ENCODE measurements around the gene TRIM3. TPM values are rescaled to one million over a fixed set of nuclear protein-coding genes. Genes with fewer than 3 reads are reported as not detected.

TRIM3 gene
- total RNA-seq, 1 donor from 2014 or later = 25.6 TPM

DNA sequence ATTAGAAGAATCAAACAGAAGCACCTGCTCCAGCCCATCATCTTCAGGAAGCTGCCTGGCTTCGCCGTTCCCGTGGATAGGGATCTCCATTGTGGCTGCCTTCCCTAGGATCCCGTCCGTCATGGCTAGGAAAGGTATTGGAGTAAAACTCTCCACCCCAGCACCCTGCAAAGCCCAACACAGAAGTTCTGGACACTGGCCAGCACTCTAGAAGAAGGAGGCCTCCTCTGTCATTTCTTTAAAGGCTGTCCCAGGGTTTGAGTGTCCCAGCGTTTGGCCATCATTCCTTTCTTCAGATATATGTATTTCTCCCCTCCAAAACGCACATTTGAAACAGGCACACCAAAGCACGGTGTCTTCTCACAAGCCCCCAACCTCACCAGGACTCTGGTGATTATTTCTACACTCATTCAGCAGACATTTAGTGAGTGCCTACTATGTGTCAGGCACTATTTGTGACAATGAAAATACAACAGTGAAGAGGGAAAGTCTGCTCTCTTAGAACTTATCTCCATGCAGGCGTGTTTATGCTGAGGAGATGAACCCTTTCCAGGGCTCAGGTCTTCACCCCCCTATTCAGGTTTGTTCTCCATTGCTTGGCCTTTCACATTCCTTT is 6.7 kb upstream of the TRIM3 start:
- no peak for DNase-seq (ENCODE audit: low read depth, low spot score)

DNA sequence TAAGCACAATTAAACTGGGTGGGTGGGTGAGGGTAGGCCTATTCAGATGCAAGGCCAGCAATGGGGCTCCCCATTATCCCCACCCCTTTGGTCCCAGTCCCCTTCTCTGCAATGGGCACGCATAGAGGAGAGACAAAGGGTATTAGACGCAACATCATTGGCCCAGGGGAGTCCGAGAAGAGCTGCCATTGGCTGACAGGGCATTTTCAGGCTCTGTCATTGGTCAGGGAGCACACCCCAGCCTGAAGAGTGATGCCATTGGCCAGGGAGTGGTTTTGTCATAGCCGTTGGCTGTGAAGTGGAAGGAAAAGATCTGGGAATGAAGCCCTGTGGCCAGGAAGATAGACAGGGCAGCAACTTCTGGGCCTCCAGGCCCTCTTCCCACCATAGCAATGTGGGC is 2.8 kb upstream of the TRIM3 start:
- DNase-seq (ENCODE audit: low read depth, low spot score) = no peak

- no peak for DNase-seq (ENCODE audit: low read depth, low spot score)
Observed at GRCh38 chr11:6475936-6476335, 2.2 kb upstream of the TRIM3 start.

DNA sequence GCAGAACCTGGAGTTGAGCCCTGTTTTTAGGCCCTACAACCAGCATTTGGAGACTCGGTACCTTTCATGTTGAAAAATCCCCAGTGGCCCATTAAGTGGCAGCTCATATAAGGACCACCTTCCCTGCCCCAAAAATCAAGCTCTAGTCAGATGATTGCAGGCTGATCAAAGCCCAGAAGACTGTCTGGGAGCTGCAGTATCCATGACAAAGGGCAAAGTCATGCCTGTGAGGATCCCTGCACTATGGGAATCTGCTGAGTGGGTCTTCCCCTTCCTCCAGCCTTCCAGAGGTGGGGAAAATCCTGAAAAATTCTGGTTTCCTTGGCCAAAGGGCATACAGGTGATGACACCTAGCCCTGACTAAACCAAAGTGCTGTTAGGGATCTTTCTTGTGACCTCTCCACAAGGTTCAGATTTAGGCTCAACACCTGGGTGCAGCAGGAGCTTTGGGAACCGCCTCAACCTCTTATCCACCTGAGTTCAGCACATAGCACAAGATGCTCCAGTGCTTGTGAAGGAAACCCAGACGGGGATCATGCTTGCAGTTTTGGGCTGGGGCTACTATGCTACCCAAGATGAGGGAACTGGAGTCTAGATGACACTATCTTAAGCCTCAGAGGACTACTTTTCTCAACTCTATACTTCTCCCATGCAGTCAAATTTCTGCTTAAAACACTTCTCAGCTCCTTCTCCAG is 1.2 kb upstream of the TRIM3 start:
- no peak for DNase-seq (ENCODE audit: low read depth, low spot score)

GRCh38 chr11:6474413-6474792 is 662 bp upstream of the TRIM3 start:
- DNase-seq (ENCODE audit: low read depth, low spot score) = no peak

- DNase-seq (ENCODE audit: low read depth, low spot score) = no peak
Observed at GRCh38 chr11:6472934-6473333, 807 bp downstream of the TRIM3 start.

GRCh38 chr11:6469599-6469998 is 4.1 kb downstream of the TRIM3 start:
- DNase-seq (ENCODE audit: low read depth, low spot score) = no peak

DNA sequence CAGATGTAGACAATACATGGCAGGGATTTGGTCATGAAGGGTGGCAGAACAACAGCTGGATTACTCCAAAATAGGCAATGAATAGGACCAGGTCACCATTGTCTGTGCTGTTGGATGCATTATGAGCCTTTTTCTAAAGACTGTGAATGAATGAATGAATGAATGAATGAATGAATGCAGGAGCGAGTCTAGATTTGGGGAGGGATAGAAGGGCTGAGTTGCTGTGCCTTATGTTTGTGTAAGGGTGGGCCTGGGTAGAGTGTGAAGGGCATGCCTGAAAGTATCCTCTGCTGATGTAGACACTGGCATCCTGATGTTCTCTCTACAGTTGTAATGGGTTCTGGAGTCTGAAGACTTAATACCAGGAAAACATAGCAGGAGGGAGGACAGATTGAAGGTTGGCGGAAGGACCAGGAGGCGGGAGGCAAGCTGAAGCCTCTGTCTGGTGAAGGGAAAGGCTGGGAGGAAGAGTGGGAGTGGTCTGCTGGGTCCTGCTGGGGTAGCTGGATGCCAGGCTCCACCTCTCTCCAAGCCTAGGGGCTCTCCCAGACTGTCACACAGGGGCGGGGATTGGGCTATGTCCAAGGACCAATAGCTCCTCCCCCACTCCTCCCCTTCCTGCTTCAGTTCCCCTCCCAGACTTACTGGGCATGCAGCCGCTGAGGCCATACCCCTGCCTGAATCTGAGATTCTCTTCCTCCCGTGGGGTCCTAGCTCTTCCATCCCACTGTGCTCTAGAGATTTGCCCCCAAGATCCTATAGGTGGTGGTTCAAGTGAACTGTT is 4.8 kb downstream of the TRIM3 start:
- peak; percentile 75 for DNase-seq (ENCODE audit: low read depth, low spot score)

DNA sequence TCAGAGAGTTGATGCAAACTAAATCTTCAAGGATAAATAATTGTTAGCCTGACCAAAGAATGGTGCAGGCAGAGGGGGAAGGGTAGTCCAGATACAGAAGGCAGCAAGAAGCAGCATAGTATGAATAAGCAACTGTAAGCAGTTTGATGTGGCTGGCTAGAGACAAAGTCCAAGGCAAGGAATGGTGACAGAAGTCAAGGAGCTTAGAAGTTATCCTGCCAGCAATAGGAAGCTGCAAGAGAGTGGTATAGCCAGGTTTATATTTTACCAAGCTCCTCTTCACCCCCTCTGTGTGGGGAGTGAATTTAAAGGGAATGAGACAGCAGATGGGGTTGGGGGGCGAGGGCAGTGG is 14.7 kb downstream of the TRIM3 start:
- no peak for DNase-seq (ENCODE audit: low read depth, low spot score)

- DNase-seq (ENCODE audit: low read depth, low spot score) = no peak
Observed at GRCh38 chr11:6458352-6459098, 15.2 kb downstream of the TRIM3 start.

DNA sequence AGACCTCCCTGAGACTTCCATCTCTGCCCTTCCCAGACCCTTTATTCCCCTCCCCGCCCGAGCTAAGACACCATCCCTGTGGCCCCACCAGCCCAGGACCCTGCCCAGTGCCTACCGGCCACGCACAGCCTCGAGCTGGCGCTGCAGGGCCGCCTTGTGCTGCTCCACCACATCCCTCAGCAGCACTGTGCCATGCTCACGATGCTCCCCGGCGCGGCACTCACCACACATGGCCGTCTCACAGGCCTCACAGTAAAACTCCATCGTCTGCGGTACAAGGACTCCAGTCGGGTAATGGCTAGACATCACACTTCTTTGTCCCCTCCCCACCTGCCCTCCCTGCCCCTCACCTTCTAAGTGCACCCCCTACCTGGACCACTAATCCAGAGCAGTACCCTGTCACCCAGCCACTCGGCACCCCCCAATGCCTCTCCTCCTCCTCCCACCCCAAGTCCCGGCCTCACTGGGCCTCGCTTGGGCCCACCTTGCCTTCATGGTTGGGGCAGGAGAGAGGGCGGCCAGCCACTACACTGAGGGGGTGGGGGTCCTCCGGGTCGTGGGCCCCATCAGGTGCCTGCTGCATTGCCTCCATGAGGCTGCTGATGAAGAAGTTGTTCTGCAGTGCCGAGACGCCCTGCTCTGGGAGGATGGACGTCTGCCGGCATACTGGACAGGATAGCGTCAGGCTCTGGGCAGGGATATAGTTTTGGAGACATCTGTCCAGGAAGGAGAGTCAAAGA is 16.0 kb downstream of the TRIM3 start:
- no peak for DNase-seq (ENCODE audit: low read depth, low spot score)

GRCh38 chr11:6456361-6457073 is 17.2 kb downstream of the TRIM3 start:
- DNase-seq (ENCODE audit: low read depth, low spot score) = no peak

- DNase-seq (ENCODE audit: low read depth, low spot score) = no peak
Observed at GRCh38 chr11:6455070-6455469, 18.7 kb downstream of the TRIM3 start.

DNA sequence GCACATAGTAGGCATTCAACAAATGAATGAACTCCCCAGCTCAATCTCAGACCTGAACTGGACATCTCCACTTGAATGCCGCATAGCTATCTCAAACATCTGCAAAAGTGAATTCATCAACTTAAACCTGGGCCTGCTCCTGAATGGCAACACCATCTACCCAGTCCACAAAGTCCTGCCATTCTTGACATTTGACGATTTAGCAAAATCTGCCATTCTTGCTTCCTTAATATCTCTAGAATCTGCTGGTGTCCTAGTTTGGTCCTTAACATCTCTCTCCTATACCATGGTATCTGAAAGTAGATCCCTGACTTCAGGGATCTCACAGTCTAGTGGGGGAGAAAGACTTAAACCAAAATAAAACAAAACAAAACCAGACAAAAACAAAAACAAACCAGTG is 20.6 kb downstream of the TRIM3 start:
- no peak for DNase-seq (ENCODE audit: low read depth, low spot score)

DNA sequence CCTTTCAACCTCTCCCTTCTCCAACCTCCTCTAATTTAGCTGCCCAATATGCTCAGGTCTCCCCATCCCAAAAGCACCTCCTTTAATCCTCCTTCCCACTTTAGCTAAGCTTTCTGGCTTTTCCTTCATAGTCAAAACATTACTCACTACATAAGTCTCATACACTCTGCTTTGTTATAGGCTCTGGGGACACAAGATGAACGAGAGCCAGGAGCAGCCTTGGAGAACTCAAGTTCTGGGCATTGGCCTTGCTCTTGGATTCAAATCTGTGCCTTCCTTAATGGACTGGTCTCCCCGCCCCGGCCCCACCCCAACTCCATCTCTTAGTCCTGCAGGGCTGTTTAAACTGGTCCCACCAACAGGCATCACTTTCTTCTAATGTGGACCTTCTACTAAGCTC is 21.5 kb downstream of the TRIM3 start:
- no peak for DNase-seq (ENCODE audit: low read depth, low spot score)

GRCh38 chr11:6448574-6448973 is 25.2 kb downstream of the TRIM3 start:
- no peak for DNase-seq (ENCODE audit: low read depth, low spot score)

DNA sequence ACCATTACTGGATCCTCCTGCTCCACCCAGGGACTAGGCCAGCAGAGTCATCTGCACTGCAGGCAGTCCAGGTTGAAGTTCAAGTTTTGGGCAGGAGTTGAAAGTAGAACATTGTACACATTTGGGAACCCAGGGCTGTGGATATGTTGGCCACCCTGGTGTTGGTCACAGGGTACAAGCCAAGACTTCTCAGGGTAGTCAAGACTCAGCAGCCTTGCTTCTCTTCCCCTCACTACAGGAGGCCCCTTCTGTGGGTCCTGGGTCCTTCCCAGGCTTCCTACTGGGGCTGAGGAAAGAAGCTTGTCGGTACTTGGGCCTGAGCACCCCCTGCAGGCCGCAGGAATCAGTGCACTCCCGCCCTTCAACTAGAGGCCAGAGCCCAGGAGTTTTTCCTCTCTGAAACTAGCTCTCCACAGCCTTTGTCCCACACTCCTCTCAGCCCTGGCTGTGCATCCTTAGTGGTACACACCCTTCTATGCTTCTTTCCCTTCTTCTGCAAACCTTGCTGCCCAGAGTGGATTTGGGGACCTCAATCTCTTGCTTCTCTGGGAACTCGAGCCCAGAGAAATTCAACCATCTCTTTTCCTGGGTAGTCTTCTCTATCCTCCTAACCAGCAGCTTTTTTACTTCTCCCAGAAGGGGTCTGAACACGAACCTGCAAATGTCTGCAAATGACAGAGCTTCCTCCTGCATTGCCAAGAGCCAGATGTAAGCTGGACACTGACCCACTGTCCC is 30.3 kb downstream of the TRIM3 start:
- DNase-seq (ENCODE audit: low read depth, low spot score) = peak; percentile 5

DNA sequence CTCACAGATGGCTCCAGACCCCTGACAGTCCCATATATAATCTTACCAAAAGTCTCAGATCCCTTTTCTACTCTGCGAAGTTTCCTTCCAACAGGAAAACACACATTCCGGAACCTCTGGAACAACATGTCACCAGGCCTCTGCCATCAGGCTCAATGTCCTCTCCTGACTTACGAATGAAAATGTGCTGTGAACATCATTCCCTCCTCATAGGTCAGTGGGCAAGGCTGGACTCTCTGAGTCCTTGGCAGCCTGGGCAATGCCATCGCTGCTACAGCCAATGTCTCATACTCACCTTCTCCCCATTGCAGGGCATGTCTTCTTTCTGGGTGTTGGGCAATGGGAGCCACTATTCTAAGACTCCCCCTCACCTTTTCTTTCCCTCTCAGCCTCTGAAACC is 31.3 kb downstream of the TRIM3 start:
- DNase-seq (ENCODE audit: low read depth, low spot score) = no peak

DNA sequence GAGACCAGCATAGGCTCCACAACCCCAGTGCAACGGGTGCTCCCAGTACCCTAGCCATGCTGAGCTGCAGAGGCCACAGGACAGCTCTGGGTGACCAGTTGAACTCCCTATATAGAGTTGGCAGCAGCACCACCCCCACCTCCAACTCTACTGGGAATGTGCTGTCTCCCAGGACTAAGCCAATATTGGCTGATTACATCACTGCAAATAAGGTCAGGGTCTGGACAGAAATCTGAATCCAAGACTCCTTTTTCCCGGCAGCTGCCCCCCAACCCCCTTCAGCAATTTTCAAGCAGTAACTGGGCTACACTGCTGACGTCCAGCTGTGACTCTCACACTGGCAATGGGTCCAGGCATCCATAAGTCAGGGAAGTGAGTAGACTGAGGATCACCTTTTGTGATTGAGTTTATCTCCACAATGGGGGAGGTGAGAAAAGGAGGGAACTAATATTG is 32.8 kb downstream of the TRIM3 start, which contains the start of gene HPX:
Gene HPX (minus strand): TSS at position 82 of the 453 bp plus-strand sequence. CDS start 24 bp downstream, at position 58.
- DNase-seq (ENCODE audit: low read depth, low spot score) = no peak

Data from pulmonary artery endothelial cell (primary cell).